Activated naive CD8-positive, alpha-beta T cell treated with anti-CD3 and anti-CD28 coated beads, Interleukin-2, amount 50 U/mL, for 16 hours (primary cell): ENCODE measurements around the gene CREB3.

Source experiments
- DNase-seq: peaks from one replicate; pipeline ENCODE4 v3.0.0-alpha.2; 2020; ENCODE audit warnings: low read depth, low spot score

The CREB3 gene, protein sequence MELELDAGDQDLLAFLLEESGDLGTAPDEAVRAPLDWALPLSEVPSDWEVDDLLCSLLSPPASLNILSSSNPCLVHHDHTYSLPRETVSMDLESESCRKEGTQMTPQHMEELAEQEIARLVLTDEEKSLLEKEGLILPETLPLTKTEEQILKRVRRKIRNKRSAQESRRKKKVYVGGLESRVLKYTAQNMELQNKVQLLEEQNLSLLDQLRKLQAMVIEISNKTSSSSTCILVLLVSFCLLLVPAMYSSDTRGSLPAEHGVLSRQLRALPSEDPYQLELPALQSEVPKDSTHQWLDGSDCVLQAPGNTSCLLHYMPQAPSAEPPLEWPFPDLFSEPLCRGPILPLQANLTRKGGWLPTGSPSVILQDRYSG

DNA sequence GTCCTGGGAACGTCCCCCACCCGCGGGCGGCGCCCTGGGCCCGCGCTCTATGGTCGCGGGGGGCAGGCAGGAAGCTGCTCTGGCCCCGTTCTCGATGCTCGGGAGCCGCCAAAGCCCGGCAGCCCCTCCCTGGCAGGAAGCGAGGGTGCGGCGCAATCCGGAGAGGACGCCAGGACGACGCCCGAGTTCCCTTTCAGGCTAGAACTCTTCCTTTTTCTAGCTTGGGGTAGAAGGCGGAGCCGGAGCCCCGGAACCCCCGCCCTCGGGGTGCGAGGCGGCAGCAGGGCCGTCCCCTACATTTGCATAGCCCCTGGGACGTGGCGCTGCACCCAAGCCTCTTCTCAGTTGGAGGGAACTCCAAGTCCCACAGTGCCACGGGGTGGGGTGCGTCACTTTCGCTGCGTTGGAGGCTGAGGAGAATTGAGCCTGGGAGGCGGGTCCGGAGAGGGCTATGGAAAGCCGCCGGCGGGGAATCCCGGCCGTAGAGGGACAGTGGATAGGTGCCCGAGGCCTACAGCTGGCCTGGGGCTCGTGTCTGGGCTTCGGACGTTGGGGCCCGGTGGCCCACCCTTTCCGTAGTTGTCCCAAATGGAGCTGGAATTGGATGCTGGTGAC, at the start of gene CREB3, which contains the start of gene TLN1:
Gene CREB3, plus strand, starts transcription at position 482 of the 615 bp plus-strand sequence. Its CDS starts 107 bp downstream, at position 589.
Gene TLN1, minus strand, starts transcription at position 11 of the 615 bp plus-strand sequence. CDS start 6,501 bp downstream, outside the sequence.
- peak; percentile 92 for DNase-seq

DNA sequence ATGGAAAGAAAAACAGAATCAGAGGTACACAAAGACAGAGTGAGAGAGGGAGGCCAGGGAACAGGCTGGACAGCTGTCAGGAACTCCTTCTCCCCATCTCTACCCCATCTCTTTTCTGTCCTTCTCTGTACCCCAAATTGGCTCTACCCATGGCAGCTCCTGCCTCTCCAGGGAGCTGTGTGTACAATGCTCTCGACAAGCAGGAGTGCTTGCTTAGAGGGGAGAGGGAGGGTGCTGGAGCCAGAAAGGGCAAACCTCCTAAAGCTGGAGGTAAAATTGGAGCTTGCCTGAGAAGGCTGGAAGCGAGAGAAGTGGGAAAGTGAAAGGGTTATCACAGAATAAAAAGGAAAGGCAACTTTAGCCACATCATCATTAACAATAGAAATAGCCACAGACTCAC, 49.1 kb upstream of the CREB3 start:
- DNase-seq: no peak

DNA sequence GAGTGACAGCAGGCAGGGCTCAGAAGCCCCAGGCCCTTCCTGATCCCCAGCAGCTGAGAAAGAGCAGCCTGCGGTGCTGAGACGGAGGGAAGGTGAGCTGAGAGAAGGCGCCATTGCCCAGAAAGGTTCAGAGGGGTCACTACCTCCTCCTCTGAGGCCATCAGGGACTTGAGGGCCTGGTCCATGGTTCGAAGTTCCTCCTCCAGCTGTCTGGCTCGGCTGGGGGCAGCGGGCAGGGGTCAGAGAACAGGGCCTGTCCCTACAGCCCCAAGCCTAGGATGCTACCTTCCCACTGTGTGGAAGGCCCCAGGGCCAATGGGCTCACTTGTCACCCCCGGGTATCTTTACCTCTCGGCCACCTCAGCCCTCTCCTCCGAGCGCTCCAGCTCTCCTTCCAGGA, 47.5 kb upstream of the CREB3 start:
- no peak for DNase-seq

DNA sequence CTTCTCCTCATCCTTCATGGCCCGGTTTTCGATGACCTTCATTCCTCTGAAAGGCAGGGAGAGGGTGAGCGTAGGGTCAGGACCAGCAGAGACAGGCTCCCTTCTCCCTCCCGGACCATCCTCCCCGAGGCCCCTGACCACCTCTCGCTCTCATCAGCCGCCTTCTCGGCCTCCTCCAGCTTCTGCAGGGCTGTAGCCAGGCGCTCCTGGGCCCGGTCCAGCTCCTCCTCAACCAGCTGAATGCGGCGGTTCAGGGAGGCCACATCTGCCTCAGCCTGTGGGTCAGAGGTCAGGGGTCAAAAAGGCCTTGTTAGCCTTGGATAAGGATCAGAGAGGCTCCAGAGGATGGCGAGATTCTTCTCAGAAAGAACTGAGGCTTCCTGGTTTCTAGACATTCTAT, 47.0 kb upstream of the CREB3 start:
- DNase-seq: no peak

DNA sequence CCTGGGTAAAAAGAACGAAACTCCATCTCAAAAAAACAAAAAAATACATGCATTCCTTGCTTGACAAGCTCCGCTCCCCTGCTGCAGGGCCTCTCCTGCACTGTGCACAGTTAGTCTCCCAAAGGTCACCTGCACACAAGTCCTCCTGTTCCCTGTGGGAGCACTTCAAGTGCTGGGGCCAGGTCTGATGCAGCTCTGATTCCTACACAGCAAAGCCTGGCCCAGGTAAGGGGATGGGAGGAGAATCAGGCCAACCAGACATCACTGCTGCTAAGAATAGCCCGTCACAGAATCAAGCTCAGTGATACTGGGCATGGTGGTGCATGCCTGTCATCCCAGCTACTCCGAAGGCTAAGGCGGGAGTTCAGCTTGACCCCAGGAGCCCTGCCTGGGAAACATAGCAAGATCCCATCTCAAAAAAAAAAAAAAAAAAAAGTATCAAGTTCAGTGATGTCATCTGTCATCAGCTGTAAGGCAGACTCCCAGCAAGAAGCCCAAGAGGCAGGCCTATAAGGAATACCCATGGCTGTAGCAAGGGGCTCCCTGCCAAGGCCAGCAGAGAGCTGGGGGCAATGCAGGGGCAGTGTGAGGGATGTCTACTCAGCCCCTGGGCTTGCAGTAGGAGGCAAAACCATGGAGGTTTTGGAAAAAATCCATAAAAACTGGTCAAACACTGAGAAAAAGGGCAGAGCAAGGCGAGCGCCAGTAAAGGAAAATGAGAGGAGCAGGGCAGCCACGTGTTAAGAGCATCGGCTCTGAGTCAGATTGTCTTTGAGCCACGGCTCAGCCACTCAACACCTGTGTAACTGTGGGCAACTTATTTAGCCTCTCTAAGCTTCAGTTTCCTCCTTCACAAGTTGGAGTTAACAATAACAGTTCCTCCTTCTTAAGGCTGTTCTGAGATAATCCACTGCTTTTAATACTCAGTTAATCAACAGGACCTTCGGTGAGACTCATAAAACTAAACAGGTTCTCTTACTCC, 46.0 kb upstream of the CREB3 start:
- no peak for DNase-seq

DNA sequence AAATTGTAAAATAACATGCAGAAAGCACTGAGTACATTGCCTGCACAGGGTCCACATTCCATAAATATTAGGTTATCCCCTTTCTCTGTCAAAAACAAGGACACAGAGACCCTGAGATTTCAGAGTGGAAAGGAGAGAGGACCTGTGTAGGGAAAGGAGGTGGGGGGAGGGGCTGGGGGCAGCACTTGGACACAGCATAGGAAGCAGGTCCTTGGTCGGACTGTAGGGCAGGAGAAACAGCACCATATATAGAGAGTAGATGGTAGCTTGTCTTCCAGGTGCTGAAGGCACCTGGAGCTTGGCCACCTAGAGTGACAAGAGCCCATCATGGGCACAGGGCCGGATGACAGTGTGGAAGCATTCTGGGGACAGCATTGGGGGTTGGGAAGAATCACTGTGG, 45.2 kb upstream of the CREB3 start:
- DNase-seq: no peak

DNA sequence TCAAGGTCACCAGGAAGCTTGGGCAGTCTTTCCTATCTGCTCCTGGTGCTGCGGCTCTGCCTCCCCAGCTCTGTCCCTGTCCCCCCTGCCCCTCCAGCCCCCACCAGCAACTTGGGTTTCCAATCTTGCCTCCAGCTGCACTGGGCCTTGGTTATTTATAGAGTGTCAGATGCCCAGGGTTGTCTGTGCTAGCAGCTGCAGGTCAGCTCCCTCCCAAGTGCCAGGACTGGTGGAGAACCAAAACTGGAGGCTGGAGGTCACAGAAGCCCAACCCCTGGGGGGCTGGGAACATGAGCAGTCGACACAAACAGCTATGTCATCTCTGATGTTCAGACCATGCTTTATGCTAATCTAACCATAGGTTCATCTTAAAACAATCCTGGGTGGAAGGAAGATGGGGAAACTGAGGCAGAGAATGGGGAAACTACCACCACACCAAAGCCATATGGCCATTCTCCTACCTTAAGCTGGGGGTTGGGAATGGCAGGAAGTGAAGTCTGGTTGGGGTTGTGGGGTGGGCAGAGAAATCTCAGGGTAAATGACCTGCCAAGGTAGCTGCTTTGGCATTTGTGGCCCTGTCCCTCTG, 44.4 kb upstream of the CREB3 start:
- no peak for DNase-seq

DNA sequence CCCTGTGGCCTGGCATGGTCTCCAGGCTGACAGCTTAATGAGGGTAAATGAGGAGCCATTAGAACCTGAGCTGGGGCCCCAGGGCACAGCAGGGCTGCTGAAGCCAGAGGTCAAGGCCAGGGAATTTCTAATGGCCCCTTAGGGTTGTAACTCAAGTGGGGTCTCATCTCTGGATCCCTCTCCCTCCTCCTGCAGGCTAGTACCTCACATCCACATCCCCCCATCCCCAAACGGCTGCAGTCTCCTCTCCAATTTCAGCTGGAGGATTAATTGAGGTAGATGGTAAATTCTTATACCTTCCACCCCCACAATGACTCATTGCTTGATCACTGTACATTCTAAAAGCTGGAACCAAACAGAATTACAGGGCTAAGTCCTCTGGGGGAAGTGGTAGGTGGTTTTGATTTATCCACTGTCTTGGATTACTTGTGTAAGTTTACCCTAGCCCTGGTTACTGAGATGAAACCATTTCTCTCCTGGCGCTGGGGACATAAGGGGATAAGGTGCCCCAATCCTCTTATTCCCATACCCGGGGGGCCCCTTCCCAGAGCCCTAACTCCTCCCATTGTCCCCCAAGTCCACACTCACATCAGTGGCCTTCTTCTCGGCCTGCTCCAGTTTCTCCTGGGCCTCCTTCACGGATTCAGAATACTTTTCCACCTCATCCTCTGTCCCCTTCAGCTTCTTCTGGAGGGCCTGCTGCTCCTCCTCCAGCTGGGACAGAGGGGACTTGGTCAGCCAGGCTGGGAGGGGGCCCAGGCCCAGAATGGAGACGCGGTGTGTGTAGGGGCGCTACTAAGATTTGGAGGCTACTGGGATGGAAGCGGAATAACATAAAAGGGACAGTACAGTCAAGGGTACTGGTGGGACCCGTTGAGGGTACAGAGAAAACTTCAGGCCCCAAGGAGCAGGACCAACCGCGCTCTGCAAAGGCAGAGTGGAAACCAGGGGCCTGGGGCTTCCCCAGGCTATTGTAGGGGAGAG, 43.6 kb upstream of the CREB3 start:
- no peak for DNase-seq

DNA sequence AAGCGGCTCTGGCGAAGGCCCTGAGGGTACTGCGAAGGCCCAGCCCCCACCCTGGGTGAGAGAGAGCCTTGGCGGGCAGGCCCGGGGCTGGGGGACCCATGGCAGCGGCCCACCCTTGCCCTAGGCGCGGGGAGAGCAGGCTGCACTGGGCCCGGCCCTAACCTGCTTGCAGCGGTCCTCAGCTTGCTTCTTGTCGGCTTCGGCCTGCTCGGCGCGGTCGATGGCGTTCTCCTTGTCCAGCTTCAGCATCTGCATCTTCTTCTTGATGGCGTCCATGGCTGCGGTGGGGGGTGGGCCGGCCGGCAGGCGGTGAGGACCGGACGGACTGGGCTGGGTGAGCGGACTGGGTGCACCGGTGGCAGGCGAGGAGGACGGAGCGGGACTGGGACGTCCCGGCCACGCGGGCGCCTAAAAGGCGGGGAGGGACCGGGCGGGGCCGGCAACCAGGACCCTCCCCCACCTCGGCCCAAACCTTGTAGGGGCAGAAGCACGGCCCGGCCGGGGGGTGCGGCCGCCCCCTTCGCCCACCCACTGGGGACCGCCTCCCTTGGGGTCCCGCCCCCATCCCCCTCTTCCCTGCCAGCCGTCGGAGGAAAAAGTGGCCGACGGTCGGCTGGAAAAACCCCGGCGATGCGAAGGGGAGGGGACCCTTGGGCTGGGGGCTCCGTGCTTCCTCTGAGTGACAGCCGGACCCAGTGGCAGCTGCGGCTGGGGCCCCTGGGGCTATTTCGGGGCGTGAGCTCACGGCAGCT, 42.7 kb upstream of the CREB3 start, which contains the start of gene TPM2:
Gene TPM2, minus strand, starts transcription at position 384 of the 752 bp plus-strand sequence. Its CDS starts 108 bp downstream, at position 276.
- no peak for DNase-seq

DNA sequence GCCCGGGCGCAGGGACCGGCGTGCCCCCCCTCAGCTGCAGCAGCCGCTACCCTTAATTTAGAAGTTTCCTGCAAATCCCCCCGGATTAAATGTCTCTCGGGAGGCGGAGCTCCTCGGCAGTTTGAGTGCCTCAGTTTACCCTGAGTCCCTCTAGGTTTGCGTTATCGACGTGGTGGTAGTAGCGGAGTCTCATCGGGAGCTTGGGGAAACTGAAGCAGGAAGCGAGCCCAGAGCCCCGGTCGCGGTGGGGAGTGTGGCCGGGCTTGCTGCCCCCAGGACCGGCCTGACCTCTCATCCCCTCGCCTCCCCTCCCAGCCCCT, 42.2 kb upstream of the CREB3 start:
- DNase-seq: no peak

DNA sequence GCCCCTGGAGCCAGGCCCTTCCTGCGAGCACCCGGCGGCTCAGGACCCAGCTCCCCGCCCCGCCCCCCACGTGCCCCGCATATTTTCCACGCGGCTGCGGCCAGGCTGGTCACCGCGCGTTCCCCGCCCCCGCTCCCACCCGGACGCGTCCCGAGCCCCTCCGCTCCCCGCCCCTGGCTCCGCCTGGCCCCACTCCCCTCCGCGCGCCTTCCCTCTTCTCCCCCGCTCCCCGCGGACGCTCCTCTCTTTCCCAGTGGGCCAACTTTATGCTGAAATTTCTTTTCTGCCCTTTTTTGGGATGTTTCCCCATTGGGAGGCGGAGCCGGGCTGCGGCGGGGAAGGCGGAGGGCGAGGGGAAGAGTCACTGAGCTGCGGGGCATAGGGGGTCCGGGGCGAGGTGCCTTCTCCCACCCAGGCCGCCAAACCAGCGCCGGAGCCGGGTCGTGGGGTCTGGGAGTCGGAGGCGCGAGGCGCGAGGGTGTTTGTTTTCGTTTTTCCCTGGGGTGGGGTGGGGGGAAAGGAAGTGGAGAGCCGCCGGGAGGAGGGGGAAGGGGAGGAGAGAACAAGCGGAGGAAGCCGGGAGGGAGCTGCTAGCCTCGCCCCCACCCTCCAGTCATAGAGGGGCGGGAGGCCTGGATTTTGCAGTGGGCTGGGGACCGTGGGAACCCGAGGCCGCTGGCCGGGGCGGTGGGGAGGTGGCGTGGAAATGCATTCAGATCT, 41.7 kb upstream of the CREB3 start:
- DNase-seq: no peak

DNA sequence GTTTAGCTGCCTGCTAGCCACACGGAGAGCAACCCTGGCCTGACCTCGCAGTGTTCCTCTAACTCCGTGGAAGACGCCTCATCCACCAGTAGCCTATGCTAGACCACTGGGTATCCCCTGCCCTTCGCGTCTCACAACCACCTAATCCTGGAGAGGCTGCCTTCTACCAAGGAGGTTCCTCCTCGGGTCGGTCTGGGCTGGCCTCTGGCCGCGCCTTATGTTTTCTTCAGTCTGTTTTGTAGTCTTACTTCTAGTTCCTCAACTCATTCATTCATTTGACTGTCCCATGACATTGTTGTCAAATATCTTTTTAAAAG, 41.2 kb upstream of the CREB3 start:
- no peak for DNase-seq

DNA sequence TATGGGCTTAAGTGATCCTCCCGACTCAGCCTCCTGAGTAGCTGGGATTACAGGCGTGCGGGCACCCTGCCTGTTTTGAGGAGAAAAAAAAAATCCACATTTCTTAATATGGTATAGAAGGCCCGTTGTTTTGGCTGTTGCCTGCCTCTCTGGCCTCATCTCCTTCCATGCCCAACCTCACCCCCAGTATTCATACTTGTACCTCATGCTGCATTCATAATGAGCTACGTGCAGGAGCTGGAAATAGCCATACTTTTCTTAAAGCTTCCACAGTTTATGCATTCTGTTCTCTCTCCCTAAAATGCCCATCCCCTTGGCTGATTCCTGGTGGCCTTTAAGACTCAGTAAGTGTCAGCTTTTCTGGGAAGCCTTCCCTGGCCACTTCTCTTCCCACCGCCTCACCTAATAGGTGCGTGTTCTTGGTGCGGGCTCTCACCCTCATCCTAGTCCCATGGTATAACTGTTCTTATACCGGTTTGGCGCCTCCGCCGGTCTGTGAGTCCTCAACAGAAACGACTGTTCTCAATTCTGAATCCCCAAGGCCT, 40.6 kb upstream of the CREB3 start:
- DNase-seq: no peak

DNA sequence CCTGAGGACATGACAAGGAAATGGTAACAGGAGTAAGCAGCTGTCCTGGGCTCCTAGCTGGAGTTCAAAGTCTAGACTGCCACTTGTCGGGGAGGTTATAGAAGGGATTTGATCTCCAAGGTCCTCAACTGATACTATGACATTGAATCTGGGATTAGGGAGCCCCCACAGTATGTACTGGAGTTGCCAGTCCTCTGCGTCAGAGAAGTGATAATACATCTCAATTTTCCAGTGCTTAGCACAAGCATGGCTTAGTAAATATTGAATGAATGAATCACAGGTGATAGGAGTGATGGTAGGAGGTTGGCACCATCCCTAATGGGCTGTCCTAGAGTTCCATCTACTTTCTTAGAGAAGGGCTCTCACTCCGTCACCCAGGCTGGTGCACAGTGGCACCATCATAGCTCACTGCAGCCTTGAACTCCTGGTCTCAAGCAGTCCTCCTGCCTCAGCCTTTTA, 36.5 kb upstream of the CREB3 start:
- DNase-seq: no peak

DNA sequence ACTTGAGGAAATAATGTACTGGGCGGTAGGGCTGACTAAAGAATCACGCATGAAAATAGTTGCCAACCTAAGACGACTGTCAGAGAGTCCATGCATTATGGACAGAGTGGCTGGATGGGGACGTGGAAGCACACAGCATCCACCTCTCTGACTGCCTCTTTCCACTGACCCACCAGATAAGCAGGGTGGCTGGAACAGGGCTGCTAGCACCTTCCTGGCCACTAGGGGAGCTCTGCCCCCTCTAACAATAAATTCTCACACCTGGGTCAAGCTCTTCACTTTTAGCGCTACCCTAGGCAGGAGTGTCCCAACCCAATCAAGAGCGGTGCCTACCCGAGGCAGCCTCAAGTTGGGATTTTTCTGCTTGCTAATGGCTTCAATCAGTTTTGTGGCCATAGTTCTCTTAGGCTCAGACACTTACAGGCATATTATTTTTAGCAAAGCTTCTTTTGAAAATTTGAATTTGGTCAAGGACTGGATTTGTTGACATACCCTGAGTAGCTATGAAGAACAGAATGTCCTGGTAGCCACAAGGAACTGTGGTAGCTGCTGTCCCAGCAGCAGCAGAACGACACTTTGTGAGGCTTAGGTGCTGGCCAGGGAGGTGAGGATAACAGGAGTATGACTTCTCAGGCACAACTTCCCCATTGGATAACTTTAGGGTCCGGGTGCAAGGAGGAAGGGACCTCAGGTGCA, 35.8 kb upstream of the CREB3 start:
- peak; percentile 20 for DNase-seq

DNA sequence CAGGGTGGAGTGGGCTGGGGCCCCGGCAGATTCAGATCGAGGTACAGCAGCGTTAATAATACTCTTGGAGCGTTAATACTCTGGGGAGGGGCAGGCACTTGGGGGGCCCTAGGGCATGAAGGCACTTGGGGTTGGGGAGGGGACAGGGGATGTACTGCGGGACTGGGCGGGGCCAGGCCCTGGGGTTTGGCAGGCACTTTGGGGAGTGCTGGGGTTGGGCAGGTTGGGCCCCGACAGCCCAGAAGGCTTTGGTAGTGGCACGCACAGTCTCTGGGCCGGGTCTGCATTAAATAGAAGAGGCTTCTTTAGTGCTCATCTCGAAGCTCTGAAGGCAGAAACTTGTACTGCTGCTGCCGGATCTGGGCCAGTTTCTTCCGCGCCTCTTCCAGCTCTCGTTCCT, 35.0 kb upstream of the CREB3 start:
- DNase-seq: no peak

DNA sequence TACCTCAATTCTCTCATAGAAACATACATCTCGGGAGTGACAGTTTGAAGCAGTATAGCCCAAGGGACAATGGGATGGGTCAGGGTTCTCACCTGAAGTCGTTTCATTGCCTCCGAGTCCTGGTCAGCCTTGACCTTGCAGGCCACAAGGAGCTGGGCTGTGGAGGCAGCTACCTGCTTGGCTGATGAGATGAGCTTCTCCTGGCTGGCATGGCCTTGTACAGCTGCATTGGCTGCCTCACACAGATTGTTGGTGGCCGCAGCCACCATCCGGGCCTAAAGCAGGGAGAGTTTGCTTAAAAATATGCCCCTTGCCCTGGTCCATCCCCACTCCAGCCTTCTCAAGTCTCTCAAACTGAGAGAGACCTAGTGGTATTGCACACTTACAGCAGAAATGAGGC, 34.2 kb upstream of the CREB3 start:
- DNase-seq: no peak

DNA sequence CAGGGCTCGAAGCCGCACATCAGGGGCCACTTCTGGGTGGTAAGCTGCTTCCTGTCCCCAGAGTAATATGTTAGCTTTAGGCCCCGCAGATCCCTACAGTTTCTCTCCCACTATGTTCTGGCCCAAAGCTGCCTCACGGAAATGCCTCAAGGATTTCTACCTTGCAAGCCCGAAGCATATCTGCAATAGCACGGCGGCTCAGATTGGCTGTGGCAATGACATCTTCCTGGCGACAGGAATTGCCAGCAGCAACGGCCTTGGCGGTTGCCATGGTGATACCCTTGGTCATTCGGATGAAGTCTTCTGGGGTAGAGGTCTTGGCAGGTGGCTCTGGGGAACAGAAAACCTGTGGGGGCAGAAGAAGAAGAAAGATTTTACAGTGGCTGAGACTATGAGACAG, 32.4 kb upstream of the CREB3 start:
- no peak for DNase-seq
